B cell (primary cell): ENCODE measurements around the gene FANCI.

Source experiments
- EZH2 ChIP-seq: IDR thresholded peaks from 2 replicates; pipeline ENCODE4 v1.6.1; 2012; ENCODE audit warnings: borderline replicate concordance, low read depth, mild to moderate bottlenecking, moderate library complexity, low read length; ENCODE audit not compliant: insufficient read depth, poor library complexity, severe bottlenecking
- TF ChIP-seq, protein P1 (sequence below): fragments of 200-600 bp; IDR thresholded peaks from one replicate; pipeline ENCODE4 v1.8.0; 2022; ENCODE audit warnings: antibody characterized with exemption, mild to moderate bottlenecking

DNA sequence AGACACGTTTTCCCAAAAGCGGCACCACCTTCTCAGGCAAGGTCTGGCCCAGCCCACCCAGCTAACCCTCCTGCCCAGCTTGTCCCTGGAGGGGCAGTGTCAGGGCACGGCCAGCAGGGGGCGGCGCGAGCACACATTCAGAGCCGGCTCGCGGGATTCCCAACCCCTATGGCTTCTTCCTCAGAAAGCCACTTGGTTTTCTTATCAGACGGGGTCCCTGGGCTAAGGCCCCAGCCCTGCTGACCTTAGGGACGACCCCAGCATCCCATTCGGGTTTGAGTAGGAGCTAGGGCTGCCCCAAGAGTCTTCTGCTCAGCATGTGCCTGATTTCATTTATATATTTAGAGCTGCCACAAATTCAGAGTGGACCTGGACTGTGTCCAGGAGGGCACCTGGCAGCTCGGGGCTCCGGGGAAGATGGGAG is 36.9 kb upstream of the FANCI start:
- no peak for TF ChIP-seq EZH2
- TF ChIP-seq, protein P1, sequence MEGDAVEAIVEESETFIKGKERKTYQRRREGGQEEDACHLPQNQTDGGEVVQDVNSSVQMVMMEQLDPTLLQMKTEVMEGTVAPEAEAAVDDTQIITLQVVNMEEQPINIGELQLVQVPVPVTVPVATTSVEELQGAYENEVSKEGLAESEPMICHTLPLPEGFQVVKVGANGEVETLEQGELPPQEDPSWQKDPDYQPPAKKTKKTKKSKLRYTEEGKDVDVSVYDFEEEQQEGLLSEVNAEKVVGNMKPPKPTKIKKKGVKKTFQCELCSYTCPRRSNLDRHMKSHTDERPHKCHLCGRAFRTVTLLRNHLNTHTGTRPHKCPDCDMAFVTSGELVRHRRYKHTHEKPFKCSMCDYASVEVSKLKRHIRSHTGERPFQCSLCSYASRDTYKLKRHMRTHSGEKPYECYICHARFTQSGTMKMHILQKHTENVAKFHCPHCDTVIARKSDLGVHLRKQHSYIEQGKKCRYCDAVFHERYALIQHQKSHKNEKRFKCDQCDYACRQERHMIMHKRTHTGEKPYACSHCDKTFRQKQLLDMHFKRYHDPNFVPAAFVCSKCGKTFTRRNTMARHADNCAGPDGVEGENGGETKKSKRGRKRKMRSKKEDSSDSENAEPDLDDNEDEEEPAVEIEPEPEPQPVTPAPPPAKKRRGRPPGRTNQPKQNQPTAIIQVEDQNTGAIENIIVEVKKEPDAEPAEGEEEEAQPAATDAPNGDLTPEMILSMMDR, result peak; percentile 100
